DMS79 (cell line): ENCODE measurements around the gene COMMD3.
"Not testable (repeated sequence)": the region's sequence is repeated elsewhere in the genome, so short reads cannot be mapped to it uniquely, and the experiment has no call there.

Experiments used
- DNase-seq: peaks from one replicate; lab custom pipeline; 2025; lab: John Stamatoyannopoulos, UW

Gene COMMD3

DNA sequence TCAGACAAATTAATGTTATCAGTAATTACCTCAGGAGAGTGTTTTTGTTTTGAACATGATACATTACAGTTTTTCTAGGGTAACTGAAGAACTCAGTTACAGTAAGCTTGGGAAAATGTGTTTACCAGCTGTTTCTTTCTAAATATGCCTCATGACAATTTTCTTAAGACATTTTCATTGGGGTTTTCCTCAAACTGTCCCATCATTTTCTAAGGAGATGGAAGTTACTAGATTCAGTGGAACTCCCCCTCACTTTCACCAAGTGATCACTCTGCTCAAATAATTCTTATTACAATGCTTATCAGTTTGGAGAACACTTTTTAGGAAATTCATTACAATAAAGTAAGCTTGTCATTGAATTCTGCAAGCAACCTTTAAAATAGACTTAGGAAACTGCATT, 22.7 kb downstream of the COMMD3 start:
- no peak for DNase-seq

DNA sequence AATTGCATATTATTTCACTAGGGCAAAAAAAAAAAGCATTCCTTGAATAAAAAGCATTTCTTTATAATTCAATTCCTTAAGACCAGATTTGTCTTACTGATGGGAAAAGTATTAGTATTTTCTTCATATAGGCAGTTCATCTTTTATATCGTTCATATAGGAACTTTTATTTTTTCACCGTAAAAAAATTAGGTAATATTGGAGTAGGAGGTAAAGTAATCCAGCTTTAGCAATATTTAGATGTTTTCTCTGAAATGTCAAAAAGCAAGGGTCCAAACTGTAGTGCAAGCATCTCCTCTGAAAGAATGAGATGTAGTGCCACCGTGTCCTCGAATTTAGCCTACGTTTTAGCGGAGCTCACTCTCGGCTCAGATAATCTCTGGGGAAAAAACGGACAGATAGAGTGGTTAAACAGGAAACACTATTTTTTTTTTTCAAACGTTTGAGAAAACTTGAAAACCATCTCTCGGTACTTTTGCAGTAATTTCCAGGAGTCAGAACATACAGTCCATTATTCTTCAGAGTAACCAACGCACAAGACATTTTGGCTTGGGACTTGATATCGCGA, 23.7 kb downstream of the COMMD3 start:
- DNase-seq = no peak

DNA sequence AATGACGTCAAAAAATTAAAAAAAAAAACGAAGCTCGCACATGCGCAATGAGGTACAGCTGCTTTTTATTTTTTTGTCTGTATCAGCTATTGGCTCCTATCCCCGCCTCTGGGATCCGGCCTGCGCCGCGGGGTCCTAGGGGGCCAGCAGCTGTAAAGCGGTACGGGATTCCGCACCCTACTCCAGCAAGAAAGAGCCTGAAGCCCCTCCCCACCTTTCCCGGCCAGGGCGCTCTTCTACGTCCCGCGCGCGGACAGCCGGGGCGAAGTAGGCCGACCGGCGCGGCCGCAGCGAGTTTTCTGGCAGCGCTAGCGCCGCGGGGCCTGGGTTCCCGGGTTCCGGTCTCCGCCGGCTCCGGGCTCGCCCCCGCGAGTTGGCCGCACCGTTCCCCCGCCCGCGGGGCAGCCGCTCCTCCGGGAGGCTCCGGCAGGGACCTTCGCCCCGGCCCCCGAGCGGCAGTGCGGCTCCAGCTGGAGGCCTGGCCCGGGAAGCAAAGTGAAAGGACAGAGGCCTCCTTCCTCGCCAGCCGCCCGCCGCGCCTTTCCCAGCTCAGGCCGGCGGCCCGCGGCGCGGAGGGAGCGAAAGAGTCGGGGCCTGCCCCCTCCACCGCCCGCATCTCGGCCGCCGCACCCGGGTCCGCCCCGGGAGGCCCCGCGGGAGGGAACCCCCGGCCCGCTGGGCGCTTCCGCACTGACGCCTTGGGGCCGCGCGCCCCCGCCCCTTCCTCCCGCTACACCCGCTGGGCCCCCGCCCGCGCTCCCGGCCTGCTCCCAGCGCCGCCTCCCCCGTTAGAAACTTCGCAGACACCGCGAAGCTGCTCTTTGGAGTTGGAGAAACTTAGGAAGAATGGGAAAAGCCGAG, 24.4 kb downstream of the COMMD3 start:
- DNase-seq = peak; percentile 31

DNA sequence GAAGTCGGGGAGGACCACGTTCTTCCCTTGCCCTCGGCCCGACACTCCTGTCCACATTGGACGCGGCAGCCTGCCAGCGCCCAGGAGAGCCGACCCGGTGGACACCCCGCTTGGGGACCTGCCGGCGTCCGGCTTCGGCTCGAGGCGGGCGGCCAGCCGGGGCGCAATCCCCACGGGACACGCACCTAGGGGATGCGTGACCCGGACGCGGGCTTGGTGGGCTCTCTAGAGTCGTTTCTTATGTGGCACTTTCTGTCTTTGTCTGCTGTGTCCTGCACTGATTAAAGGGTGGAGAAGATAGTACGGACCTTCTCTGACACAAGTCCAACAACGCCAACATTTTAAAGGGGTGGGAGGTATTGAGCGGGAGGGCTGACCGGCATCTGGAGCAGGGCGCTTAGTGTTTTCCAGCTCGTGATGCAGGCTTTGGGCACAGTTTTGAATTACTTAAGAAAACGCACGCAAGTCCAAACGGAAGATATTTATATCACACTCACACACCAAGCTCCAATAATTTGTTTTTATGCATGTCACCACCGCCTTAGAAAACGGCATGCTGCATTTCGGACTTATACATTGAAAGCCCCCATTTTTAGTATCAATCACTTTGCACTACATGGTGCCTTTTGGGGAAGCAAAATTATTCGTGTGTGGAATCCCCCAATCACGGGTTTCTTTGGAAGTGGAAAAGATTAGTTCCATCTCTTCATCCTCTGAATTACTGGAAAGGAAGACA, 25.2 kb downstream of the COMMD3 start:
- DNase-seq = no peak

DNA sequence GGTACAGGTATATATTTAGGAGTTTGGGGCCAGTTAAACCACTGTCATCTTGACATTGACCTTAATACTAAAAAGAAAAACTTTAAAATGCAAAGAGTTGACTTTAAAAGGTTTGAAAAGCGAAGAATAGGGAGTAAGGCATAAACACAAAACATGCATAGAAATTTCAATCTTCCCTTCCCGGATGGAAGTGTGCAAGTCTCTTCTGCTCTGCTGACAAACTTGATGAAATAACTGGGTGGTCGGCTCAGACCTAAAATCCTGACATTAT, 25.7 kb downstream of the COMMD3 start:
- no peak for DNase-seq

DNA sequence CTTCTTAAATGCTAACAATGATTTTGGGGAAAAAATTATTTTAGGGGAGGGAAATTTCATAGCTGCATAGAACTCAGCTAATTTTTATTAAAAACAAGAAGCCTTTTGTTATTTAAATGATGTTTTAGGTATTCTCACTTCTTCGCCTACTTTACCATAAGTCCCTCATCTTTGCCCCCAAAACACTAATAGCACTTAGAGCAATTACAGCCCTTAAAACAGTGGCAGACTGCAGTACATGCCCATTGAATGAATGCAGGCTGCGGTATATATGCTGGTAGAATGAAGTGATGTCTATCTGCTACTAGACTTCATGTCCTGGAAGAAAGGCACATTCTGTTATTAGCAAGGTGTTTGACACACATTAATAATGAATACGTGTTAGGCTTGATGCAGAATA, 26.2 kb downstream of the COMMD3 start:
- no peak for DNase-seq

DNA sequence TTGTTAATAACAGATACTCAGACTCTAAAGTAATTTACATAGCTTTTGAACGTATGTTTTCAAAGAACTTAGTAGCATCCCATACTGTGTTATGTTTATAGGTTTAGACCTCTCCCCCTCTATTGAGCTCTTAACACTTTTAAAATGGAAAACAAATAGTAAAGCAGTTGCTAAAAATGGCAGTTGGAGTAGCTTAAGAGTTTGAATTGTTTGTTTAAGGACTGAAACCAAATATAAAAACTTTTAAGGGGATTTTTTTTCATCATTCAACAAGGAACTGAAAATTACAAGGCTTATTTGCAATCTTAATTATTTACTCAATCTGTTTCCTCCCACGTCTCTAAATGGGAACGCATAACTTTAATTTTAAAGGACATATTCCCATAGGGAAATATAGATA, 27.5 kb downstream of the COMMD3 start:
- DNase-seq = no peak

DNA sequence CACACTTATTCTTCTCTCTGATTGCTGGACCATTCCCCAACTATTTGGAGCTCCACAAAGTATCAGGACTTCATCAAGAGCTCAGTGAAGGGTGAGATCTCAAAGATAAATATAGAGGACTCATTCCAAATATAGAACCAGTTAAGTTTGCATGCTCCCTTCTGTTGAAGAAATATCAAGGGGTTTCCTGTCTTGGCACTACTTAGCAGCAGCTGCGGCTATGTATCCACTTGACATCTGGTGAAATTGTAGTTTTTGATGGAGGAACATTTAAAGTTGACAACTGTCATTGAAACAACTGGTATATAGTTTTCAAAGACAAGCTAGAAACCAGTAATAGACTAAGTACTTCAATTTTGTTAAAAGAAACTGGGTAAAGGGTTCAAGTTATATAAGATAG, 28.1 kb downstream of the COMMD3 start:
- DNase-seq = no peak

DNA sequence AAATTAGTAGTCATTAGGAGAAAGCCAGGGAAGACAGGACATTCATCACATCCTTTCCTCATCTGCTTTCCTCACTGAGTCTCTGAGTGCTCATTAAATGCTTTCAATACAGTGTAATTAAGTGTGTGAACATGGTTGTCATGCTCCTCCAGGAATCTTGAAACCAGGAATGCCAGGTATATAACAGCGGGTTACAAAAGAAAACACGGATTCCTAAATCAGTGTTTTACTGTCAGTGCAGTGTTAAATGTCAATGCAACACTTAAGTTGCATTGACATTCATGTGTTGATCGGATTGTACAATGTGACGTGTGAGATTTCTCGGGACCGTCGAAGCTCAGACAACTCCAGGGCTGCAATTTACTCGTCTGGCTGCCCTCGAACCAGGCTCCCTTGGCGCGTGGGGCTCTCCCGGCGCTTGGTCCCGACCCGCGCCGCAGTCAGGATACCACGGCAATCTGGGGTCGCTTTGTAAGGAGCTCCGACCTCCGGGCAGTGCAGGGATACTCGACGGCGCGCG, 28.7 kb downstream of the COMMD3 start:
- no peak for DNase-seq

DNA sequence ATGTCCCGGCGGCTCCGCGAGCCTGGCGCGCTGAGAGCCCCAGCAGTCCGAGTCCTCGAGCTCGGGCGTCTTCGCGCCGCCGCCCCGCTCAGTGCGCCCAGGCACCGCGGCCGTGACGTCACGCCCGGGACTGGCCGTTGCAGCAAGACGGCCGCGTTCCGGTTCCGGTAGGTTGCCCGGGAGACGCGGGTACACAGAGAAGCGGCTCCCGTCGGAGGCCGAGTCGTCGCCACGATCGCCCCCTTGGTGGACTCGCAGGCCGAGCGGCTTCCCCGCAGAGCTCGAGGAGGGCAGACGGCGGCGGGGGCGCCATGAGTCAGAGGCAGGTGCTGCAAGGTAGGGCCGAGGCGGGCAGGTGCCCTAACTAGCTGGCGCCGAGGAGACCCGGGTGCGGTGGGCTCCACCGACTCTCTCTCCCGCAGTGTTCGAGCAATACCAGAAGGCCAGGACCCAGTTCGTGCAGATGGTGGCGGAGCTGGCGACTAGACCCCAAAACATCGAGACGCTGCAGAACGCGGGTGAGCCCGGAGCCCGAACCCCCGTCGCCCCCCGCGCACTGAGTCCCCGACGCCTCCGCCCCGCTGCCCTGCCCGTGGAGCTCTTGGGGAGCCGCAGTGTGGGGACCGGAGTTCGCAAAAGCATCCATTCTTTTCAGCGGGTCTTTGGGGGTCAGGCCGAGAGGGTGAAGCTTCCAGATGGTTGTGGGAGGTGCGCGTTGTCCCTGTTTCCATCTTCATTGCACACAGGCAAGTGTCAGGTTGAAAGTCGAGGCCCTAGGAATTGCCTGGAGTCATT, 29.3 kb downstream of the COMMD3 start, which contains the start of gene SPAG6:
TSS of gene SPAG6 (plus strand) at position 196 of the 795 bp plus-strand sequence. CDS start at position 312, 116 bp downstream.
- DNase-seq = no peak

DNA sequence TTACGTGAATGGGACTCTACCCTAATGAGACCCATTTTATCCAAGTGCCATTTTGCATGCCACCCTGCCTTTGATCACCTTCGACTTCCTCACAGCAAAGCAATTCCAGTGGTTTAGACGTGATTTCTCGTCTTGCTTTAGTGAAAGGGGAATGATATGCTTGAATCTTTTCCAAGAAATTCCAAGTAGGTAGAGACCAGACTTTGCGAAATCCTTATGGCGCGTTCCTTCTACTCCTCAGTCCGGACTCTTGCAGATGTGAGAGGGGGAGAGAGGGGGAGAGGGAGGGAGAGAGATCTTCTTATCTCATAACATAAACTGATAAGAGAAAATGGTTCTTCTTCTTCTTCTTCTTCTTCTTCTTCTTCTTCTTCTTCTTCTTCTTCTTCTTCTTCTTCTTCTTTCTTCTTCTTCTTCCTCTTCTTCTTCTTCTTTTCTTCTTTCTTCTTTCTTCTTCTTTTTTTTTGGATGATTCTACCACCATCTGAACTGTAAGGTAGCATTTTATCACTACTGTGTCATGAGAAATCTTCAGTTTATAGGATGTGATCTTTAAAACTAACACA, 30.0 kb downstream of the COMMD3 start:
- DNase-seq = no peak

DNA sequence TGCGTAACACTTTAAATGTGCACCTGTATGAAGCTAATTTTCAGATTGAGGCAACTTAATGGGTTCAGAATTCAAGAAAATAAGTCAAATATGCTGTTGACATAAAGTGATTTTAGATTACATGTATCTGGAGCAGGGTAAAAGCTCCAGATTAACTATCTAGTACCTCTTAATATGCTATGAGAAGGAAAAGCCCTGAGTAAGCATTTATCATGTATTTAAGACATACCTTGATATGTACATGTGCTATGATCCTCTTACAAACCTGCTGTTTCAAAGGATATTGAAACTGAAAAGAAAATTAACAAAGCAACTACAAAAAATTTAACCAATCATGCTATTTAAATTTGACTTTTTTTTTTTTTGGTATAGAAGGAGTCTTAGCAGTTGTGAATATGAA, 33.6 kb downstream of the COMMD3 start:
- DNase-seq = no peak

DNA sequence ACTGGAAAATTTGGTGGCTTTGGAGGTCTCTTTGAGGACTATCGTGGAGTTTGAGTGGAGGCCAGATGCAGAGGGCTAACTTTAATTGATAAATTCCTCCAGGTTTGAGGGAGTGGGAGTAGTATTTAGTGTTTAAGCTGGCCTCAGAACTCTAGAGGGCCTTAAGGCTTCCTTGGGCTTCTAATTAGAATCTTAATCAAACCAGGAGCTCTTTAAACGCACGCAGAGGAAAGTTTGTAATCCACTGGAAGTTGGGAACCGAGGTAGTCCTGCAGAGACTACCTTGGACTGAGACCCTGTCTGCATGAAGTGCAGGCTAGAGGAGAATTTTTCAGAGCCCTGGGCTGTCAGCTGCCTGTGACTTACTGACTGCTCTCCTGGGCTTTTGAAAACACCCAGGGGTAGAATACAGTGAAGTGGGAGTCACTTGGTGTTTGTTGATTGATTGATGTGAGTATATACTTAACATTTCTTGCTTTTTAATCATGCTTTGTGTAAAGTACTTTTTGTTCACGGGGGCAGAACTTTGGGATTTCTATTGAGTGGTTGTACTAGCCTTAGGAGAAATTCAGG, 35.0 kb downstream of the COMMD3 start:
- no peak for DNase-seq

DNA sequence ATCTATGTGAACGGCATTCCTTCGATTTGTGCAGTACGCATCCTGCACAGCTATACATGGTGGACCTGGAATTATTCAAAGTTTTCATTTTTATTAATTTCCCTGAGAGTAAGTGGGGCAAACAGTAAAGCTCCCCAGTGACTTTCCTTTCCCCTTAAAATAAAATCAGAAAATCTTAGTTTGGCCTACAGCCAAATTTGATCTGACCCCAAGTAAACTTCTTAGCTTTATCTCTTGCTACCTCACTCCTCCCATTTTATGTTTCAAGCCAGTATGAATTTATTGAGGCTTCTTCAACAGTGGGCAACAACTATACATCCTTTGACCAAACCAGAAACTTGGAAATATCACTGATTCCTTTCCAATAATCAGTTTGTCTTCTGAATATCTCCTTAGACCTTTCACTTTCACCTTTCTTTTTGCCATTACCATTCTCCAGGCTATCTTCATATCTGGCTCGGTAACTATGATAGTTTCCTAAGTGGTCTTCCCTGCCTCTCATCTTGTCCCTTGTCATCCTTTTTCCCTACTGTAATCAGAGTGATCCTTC, 40.2 kb downstream of the COMMD3 start:
- no peak for DNase-seq

DNA sequence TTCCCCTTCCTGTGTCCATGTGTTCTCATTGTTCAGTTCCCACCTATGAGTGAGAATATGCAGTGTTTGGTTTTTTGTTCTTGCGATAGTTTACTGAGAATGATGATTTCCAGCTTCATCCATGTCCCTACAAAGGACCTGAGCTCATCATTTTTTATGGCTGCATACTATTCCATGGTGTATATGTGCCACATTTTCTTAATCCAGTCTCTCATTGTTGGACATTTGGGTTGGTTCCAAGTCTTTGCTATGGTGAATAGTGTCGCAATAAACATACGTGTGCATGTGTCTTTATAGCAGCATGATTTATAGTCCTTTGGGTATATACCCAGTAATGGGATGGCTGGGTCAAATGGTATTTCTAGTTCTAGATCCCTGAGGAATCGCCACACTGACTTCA, 41.6 kb downstream of the COMMD3 start:
- not testable (repeated sequence) for DNase-seq

DNA sequence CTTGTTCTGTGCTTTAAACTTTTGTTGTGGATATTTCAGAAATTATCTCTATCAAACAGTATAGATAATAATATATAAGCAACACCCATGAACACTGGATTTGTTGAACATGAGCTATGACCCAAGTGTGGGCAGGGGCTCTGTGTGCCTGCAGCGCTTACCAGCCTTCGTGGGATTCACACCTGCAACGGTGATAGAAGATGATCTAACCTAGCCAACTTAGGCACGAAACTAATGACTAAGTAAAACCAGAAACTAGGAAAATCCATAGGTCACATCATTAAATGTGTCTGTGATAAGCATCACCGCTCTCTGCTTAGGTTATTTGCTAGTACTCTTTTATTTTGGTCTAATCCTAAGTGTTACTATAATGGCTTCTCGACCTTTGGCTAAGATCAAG, 47.1 kb downstream of the COMMD3 start:
- DNase-seq = no peak

DNA sequence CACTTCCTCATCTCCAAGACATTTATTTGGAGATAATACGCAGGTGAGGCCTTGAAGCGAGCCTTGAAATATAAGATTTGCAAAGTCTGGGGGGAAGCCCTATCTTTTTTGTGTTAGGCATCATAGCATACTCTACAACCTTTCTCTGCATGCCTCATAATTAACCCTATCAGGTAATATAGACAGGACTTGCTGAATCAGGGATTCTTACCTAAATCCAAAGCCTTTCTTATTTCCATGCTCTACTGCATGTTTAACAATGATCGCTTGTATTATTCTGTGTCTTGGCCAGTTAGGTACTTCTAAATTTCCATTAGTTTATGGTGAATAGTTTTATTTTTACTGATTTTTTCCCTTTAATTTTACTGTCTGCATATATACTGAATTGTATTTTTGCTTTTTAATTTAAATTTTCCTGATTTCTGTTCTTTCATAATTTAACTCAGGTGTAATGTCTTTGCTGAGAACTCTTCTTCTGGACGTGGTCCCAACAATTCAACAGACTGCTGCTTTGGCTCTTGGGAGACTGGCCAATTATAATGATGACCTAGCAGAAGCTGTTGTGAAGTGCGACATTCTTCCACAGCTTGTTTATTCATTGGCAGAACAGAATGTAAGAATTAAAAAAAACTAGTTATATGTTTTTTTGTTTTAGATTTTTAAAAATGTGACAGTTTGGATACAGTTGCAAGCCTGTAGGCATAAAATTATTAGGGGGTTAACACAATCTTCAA, 48.4 kb downstream of the COMMD3 start:
- DNase-seq = no peak

DNA sequence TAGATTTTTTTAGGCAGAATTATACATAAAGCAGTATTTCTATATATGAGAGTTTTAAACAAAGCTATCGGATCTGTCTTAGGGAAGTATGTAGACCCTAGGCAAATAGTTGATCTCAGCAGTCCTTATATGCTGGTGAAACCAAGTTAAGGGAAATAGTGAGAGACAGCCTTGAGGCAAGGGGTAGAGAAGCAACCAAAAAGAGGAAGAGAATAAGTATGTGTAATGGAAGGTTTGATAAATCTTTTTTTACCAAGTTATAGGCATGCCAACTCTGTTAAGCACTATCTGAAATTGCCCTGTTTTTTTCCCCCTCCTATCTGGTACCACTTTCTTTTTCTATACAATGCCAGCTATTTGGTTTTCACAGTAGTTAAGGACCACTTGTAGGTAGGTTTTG, 49.0 kb downstream of the COMMD3 start:
- no peak for DNase-seq

DNA sequence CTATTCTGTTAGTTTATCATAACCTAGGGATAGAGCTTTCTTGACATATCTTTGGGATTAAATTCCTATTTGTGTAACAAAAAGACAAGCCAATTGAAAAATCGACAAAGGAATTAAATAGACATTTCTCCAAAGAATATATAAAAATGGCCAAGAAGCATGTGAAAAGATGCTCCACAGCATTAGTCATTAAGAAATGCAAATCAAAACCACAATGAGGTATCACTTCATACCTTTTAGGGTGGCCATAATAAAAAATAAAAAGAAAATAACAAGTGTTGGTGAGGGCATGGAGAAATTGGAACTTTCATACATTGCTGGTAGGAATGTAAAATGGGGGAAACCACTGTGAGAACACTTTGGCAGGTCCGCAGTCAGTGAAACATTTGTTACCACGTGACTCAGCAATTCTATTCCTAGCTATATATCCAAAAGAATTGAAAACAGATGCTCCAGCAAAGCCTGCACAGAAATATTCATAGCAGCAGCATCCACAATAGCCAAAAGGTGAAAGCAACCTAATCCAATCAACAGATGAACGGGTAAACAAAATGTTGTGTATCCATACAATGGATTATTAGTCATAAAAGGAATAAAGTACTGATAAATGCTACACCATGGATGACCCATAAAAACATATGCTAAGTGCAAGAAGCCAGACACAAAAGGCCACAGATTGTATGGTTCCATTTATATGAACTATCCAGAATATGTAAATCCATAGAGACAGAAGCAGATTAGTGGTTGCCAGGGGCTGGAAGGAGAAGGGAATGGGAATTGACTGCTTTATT, 49.7 kb downstream of the COMMD3 start:
- DNase-seq = no peak

DNA sequence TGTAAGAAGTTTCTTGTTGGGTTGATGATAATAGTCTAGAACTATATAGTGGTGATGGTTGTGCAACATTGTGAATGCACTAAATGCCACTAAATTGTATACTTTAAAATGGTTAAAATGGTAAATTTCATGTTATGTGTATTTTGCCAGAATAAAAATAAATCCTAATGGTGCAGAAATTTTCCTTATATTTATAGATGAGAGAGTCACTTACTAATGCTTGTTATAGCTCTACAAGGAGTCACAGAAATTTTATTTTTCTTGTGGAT, 50.2 kb downstream of the COMMD3 start:
- DNase-seq = no peak
